Ovary (tissue), 3 donors: ENCODE data around the gene KRTAP10-8.

Experiments
- EP300 ChIP-seq: sonication (generic); formaldehyde crosslinking; IDR thresholded peaks from one replicate; pipeline ENCODE4 v1.6.1; 2017; ENCODE audit warnings: antibody characterized with exemption
- TF ChIP-seq, protein P1 (sequence below), 3 donors: fragments of 450-650 bp in 2 of 3; fragments of 200-600 bp in 1 of 3; IDR thresholded peaks; one replicate each; pipeline versions ENCODE4 v1.5.1 to v1.8.0; 2016 to 2022; ENCODE audit warnings: antibody characterized with exemption in 3 of 3, mild to moderate bottlenecking in 1 of 3
- donor health status: DM: no; HTN: no; CAD: no.

DNA sequence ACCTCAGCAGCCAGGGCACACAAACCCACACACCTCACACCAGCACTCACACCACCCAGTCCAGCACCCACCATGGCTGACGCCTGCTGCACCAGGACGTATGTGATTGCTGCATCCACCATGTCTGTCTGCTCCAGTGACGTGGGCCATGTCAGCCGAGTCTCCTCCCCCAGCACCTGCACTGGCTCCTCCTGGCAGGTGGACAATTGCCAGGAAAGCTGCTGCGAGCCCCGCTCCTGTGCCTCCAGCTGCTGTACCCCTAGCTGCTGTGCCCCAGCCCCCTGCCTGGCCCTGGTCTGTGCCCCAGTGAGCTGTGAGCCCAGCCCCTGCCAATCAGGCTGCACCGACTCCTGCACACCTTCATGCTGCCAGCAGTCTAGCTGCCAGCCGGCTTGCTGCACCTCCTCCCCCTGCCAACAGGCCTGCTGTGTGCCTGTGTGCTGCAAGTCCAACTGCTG lies at the start of gene KRTAP10-8:
- TF ChIP-seq, protein P1, sequence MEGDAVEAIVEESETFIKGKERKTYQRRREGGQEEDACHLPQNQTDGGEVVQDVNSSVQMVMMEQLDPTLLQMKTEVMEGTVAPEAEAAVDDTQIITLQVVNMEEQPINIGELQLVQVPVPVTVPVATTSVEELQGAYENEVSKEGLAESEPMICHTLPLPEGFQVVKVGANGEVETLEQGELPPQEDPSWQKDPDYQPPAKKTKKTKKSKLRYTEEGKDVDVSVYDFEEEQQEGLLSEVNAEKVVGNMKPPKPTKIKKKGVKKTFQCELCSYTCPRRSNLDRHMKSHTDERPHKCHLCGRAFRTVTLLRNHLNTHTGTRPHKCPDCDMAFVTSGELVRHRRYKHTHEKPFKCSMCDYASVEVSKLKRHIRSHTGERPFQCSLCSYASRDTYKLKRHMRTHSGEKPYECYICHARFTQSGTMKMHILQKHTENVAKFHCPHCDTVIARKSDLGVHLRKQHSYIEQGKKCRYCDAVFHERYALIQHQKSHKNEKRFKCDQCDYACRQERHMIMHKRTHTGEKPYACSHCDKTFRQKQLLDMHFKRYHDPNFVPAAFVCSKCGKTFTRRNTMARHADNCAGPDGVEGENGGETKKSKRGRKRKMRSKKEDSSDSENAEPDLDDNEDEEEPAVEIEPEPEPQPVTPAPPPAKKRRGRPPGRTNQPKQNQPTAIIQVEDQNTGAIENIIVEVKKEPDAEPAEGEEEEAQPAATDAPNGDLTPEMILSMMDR (IDR thresholded peaks at IDR 0.05) = no peak
- no peak for TF ChIP-seq EP300
